ENCODE results near the gene TTLL11. TPM values are rescaled to one million over a fixed set of nuclear protein-coding genes. Genes with fewer than 3 reads are reported as not detected.

Gene TTLL11
- total RNA-seq, 1 experiment from 2014 or later: 2.3 TPM

GRCh38 chr9:122033775-122034373 is 59.2 kb downstream of the TTLL11 start:
- DNase-seq: no peak
- Histone ChIP-seq H3K4me3 (no peak overlapping the region), H3K9me2 (ENCODE audit: insufficient read depth) (no peaks in the 10 kb centered on the region), H3K4me2 (no peak overlapping the region), H3K36me3 (ENCODE audit: low read depth) (no peaks in the 10 kb centered on the region), H2AFZ (no peak overlapping the region), H3K27ac (no peak overlapping the region), H3K4me1 (replicated peaks; ENCODE audit: insufficient read depth) (no peaks in the 10 kb centered on the region), H4K20me1 (ENCODE audit: insufficient read depth) (0 out of 2 replicates have a peak, but pooled peaks cover under 1% of the 10 kb centered on the region), H3F3A (ENCODE audit: insufficient read depth, low read depth) (no peaks in the 10 kb centered on the region), H3K27me3 (ENCODE audit: insufficient read depth, low read depth) (no peaks in the 10 kb centered on the region), H3K79me2 (ENCODE audit: low read depth) (no peaks in the 10 kb centered on the region), H3K9me3 (ENCODE audit: insufficient read depth, low read depth) (no peaks in the 10 kb centered on the region)
- ChIA-PET POLR2A (ENCODE audit: unreplicated experiment) (no interaction called here), CTCF (no interaction called here)
- BruUV-seq (replicated peaks): no TSS peak
- intact Hi-C loops (cut with micrococcal nuclease; ENCODE audit: unreplicated experiment): no loop called here
- TF ChIP-seq, protein P1, sequence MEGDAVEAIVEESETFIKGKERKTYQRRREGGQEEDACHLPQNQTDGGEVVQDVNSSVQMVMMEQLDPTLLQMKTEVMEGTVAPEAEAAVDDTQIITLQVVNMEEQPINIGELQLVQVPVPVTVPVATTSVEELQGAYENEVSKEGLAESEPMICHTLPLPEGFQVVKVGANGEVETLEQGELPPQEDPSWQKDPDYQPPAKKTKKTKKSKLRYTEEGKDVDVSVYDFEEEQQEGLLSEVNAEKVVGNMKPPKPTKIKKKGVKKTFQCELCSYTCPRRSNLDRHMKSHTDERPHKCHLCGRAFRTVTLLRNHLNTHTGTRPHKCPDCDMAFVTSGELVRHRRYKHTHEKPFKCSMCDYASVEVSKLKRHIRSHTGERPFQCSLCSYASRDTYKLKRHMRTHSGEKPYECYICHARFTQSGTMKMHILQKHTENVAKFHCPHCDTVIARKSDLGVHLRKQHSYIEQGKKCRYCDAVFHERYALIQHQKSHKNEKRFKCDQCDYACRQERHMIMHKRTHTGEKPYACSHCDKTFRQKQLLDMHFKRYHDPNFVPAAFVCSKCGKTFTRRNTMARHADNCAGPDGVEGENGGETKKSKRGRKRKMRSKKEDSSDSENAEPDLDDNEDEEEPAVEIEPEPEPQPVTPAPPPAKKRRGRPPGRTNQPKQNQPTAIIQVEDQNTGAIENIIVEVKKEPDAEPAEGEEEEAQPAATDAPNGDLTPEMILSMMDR (conservative IDR thresholded peaks at IDR 0.05): no peak
- TF ChIP-seq EZH2 (IDR thresholded peaks at IDR 0.05; ENCODE audit: low read depth): no peak

GRCh38 chr9:122032346-122032745 is 60.8 kb downstream of the TTLL11 start:
- H3K4me2 ChIP-seq: no peak overlapping the region
- no peak overlapping the region for H2AFZ ChIP-seq
- H3K27ac ChIP-seq: no peak overlapping the region
- TF ChIP-seq EZH2 (IDR thresholded peaks at IDR 0.05; ENCODE audit: low read depth): no peak
- TF ChIP-seq, protein P1 (conservative IDR thresholded peaks at IDR 0.05): no peak
- H3K4me1 ChIP-seq (replicated peaks; ENCODE audit: insufficient read depth): no peaks in the 10 kb centered on the region
- no peaks in the 10 kb centered on the region for H3F3A ChIP-seq (ENCODE audit: insufficient read depth, low read depth)
- POLR2A ChIA-PET (ENCODE audit: unreplicated experiment): no interaction called here
- H4K20me1 ChIP-seq (ENCODE audit: insufficient read depth): no peaks in the 10 kb centered on the region
- no peaks in the 10 kb centered on the region for H3K79me2 ChIP-seq (ENCODE audit: low read depth)
- intact Hi-C loops (cut with micrococcal nuclease; ENCODE audit: unreplicated experiment): no loop called here
- no TSS peak for BruUV-seq (replicated peaks)
- CTCF ChIA-PET: no interaction called here
- no peaks in the 10 kb centered on the region for H3K36me3 ChIP-seq (ENCODE audit: low read depth)
- no peaks in the 10 kb centered on the region for H3K9me2 ChIP-seq (ENCODE audit: insufficient read depth)
- no peak for DNase-seq
- H3K9me3 ChIP-seq (ENCODE audit: insufficient read depth, low read depth): no peaks in the 10 kb centered on the region
- H3K4me3 ChIP-seq: no peak overlapping the region
- no peaks in the 10 kb centered on the region for H3K27me3 ChIP-seq (ENCODE audit: insufficient read depth, low read depth)

DNA sequence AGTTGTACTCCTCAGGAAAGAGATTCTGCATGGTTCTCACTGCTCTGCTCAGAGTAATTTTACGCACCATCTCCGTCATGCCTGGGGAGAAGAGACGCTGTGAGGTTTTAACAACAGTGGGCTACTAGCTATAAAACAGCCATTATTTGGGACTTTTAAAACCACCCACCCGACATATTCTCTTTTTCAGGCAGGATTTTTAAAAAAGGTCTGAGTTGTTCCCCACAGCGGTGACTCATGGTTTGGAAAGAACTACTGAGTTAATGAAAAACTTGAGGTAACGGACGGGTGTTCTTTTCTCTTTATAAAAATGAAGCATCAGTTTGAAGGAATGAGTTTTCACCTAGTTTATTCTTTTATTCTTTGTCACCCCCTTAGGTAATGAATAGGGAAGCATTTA is 61.3 kb downstream of the TTLL11 start:
- DNase-seq: no peak
- ChIA-PET POLR2A (ENCODE audit: unreplicated experiment) (no interaction called here), CTCF (no interaction called here)
- intact Hi-C loops (cut with micrococcal nuclease; ENCODE audit: unreplicated experiment): no loop called here
- Histone ChIP-seq H3K27me3 (ENCODE audit: insufficient read depth, low read depth) (no peaks in the 10 kb centered on the region), H3K9me2 (ENCODE audit: insufficient read depth) (no peaks in the 10 kb centered on the region), H4K20me1 (ENCODE audit: insufficient read depth) (no peaks in the 10 kb centered on the region), H3K9me3 (ENCODE audit: insufficient read depth, low read depth) (no peaks in the 10 kb centered on the region), H3K4me3 (no peak overlapping the region), H3K79me2 (ENCODE audit: low read depth) (no peaks in the 10 kb centered on the region), H3K4me1 (replicated peaks; ENCODE audit: insufficient read depth) (no peaks in the 10 kb centered on the region), H3K36me3 (ENCODE audit: low read depth) (no peaks in the 10 kb centered on the region), H3K4me2 (no peak overlapping the region), H3K27ac (no peak overlapping the region), H2AFZ (no peak overlapping the region), H3F3A (ENCODE audit: insufficient read depth, low read depth) (no peaks in the 10 kb centered on the region)
- no TSS peak for BruUV-seq (replicated peaks)
- TF ChIP-seq EZH2 (IDR thresholded peaks at IDR 0.05; ENCODE audit: low read depth): no peak
- TF ChIP-seq, protein P1 (conservative IDR thresholded peaks at IDR 0.05): no peak

Measured in PC-9 (cell line).